ENCODE data around the gene CEP112.
"Not testable (repeated sequence)": the region's sequence is repeated elsewhere in the genome, so short reads cannot be mapped to it uniquely, and the experiment has no call there.

The CEP112 gene

GRCh38 chr17:65807361-65807760, 384.6 kb downstream of the CEP112 start:
- no peak for TF ChIP-seq ZNF274 (IDR thresholded peaks at IDR 0.05; ENCODE audit: low read depth, low read length)
- no peak overlapping the region for H3K4me3 ChIP-seq (ENCODE audit: low read length)

GRCh38 chr17:65801513-65801912, 390.4 kb downstream of the CEP112 start:
- TF ChIP-seq ZNF274 (IDR thresholded peaks at IDR 0.05; ENCODE audit: low read depth, low read length) = no peak
- no peak overlapping the region for H3K4me3 ChIP-seq (ENCODE audit: low read length)

GRCh38 chr17:65800655-65801054, 391.3 kb downstream of the CEP112 start:
- TF ChIP-seq ZNF274 (IDR thresholded peaks at IDR 0.05; ENCODE audit: low read depth, low read length) = no peak
- H3K4me3 ChIP-seq (ENCODE audit: low read length) = no peak overlapping the region

- TF ChIP-seq ZNF274 (IDR thresholded peaks at IDR 0.05; ENCODE audit: low read depth, low read length) = no peak
- H3K4me3 ChIP-seq (ENCODE audit: low read length) = no peak overlapping the region
Measured at GRCh38 chr17:65799869-65800268, 392.1 kb downstream of the CEP112 start.

- TF ChIP-seq ZNF274 (IDR thresholded peaks at IDR 0.05; ENCODE audit: low read depth, low read length) = no peak
- no peak overlapping the region for H3K4me3 ChIP-seq (ENCODE audit: low read length)
Measured at GRCh38 chr17:65799454-65799853, 392.5 kb downstream of the CEP112 start.

GRCh38 chr17:65797809-65798208, 394.1 kb downstream of the CEP112 start:
- TF ChIP-seq ZNF274 (IDR thresholded peaks at IDR 0.05; ENCODE audit: low read depth, low read length) = no peak
- H3K4me3 ChIP-seq (ENCODE audit: low read length) = no peak overlapping the region

GRCh38 chr17:65797101-65797500, 394.8 kb downstream of the CEP112 start:
- H3K4me3 ChIP-seq (ENCODE audit: low read length) = no peak overlapping the region
- TF ChIP-seq ZNF274 (IDR thresholded peaks at IDR 0.05; ENCODE audit: low read depth, low read length) = no peak

GRCh38 chr17:65794572-65794971, 397.4 kb downstream of the CEP112 start:
- no peak for TF ChIP-seq ZNF274 (IDR thresholded peaks at IDR 0.05; ENCODE audit: low read depth, low read length)
- H3K4me3 ChIP-seq (ENCODE audit: low read length) = no peak overlapping the region

GRCh38 chr17:65790241-65790640, 401.7 kb downstream of the CEP112 start:
- no peak overlapping the region for H3K4me3 ChIP-seq (ENCODE audit: low read length)
- no peak for TF ChIP-seq ZNF274 (IDR thresholded peaks at IDR 0.05; ENCODE audit: low read depth, low read length)

GRCh38 chr17:65787503-65787902, 404.4 kb downstream of the CEP112 start:
- no peak overlapping the region for H3K4me3 ChIP-seq (ENCODE audit: low read length)

GRCh38 chr17:65786479-65786878, 405.5 kb downstream of the CEP112 start:
- no peak overlapping the region for H3K4me3 ChIP-seq (ENCODE audit: low read length)
- TF ChIP-seq ZNF274 (IDR thresholded peaks at IDR 0.05; ENCODE audit: low read depth, low read length) = no peak

More at GRCh38 chr17:65787503-65787902, 404.4 kb downstream of the CEP112 start:
- TF ChIP-seq ZNF274 (IDR thresholded peaks at IDR 0.05; ENCODE audit: low read depth, low read length) = no peak

GRCh38 chr17:65785109-65785508, 406.8 kb downstream of the CEP112 start:
- no peak overlapping the region for H3K4me3 ChIP-seq (ENCODE audit: low read length)

GRCh38 chr17:65783845-65784334, 408.0 kb downstream of the CEP112 start:
- no peak overlapping the region for H3K4me3 ChIP-seq (ENCODE audit: low read length)
- TF ChIP-seq ZNF274 (IDR thresholded peaks at IDR 0.05; ENCODE audit: low read depth, low read length) = no peak

More at GRCh38 chr17:65785109-65785508, 406.8 kb downstream of the CEP112 start:
- no peak for TF ChIP-seq ZNF274 (IDR thresholded peaks at IDR 0.05; ENCODE audit: low read depth, low read length)

- H3K4me3 ChIP-seq (ENCODE audit: low read length) = not testable (repeated sequence)
Measured at GRCh38 chr17:65782104-65782706, 409.7 kb downstream of the CEP112 start.

GRCh38 chr17:65780111-65780510, 411.8 kb downstream of the CEP112 start:
- no peak overlapping the region for H3K4me3 ChIP-seq (ENCODE audit: low read length)
- TF ChIP-seq ZNF274 (IDR thresholded peaks at IDR 0.05; ENCODE audit: low read depth, low read length) = no peak

- TF ChIP-seq ZNF274 (IDR thresholded peaks at IDR 0.05; ENCODE audit: low read depth, low read length) = no peak
- H3K4me3 ChIP-seq (ENCODE audit: low read length) = no peak overlapping the region
Measured at GRCh38 chr17:65776890-65777289, 415.0 kb downstream of the CEP112 start.
